ENCODE measurements around the gene NR0B2. TPM values are rescaled to one million over a fixed set of nuclear protein-coding genes. Genes with fewer than 3 reads are reported as not detected.

NR0B2 gene
- total RNA-seq, 1 donor from 2014 or later = not detected

DNA sequence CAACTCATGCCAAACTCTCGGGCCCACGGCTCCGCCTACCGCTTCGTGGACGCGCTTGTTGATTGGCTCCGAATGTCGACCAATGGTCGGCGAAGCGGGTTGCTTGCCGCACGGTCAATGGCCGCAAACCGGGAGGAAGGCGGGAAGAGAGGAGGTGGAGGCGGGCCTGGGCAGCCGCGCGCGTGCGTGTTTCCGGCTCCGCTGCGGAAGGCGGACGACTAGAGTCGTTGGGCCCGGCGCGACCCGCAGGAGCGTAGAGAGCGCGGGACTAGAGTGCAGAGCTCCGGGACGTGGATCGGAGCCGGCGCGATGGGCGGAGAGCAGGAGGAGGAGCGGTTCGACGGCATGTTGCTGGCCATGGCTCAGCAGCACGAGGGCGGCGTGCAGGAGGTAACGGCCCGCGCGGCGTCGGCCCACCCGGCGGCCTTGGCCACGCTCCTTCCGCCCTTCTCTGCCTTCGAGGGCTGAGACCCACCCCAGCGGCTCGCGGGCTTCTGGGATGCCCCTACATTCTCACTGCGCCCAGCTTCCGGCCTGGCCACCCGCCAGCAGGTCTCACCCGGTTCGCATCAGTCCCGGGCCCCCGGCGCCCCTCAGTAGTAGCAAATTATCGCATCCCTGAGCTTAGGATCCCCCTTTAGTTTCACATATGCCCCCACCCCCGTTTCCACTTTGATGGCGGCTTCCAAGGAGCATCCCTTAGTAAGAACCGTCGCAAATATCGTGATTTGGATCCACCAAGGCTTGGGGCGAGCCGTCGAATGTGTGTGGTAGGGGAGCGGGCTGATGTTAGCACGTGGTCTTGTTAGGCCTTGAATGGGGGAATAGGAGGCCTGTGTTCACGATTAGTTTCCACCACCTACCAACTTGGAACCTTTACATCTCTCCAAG, 8.0 kb upstream of the NR0B2 start, which contains the start of gene NUDC:
Gene NUDC (plus strand): TSS at position 204 of the 891 bp plus-strand sequence. CDS start 106 bp downstream, at position 310.
- TF ChIP-seq EZH2 (IDR thresholded peaks at IDR 0.05; ENCODE audit: insufficient read depth, low read length) = no peak
- TF ChIP-seq, protein P1, sequence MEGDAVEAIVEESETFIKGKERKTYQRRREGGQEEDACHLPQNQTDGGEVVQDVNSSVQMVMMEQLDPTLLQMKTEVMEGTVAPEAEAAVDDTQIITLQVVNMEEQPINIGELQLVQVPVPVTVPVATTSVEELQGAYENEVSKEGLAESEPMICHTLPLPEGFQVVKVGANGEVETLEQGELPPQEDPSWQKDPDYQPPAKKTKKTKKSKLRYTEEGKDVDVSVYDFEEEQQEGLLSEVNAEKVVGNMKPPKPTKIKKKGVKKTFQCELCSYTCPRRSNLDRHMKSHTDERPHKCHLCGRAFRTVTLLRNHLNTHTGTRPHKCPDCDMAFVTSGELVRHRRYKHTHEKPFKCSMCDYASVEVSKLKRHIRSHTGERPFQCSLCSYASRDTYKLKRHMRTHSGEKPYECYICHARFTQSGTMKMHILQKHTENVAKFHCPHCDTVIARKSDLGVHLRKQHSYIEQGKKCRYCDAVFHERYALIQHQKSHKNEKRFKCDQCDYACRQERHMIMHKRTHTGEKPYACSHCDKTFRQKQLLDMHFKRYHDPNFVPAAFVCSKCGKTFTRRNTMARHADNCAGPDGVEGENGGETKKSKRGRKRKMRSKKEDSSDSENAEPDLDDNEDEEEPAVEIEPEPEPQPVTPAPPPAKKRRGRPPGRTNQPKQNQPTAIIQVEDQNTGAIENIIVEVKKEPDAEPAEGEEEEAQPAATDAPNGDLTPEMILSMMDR (IDR thresholded peaks at IDR 0.05; ENCODE audit: insufficient read depth, low read depth, low read length) = no peak
- H3K36me3 Mint-ChIP-seq (ENCODE audit: low read depth, unreplicated experiment) = peaks cover 5% of the 10 kb centered on the region
- H3K4me3 Mint-ChIP-seq (ENCODE audit: unreplicated experiment) = peak within 1 kb of the TSS; percentile 95
- Histone ChIP-seq H3K4me1 (ENCODE audit: insufficient read depth, low read length) (peaks cover 18% of the 10 kb centered on the region), H3K79me2 (ENCODE audit: insufficient read depth, low read length) (peaks cover 41% of the 10 kb centered on the region), H3K9me3 (ENCODE audit: insufficient read depth, low read depth, low read length) (no peaks in the 10 kb centered on the region), H3K27me3 (ENCODE audit: insufficient read depth, low read length) (no peaks in the 10 kb centered on the region), H4K20me1 (ENCODE audit: insufficient read depth, low read length) (peaks cover 27% of the 10 kb centered on the region), H3K27ac (ENCODE audit: low read depth, low read length) (peak within 1 kb of the TSS; percentile 83), H3K4me2 (ENCODE audit: low read length) (peak within 1 kb of the TSS; percentile 89), H3K9ac (ENCODE audit: low read length) (peak within 1 kb of the TSS; percentile 90), H3K4me3 (ENCODE audit: insufficient read depth, low read depth, low read length) (peak within 1 kb of the TSS; percentile 82), H3K36me3 (ENCODE audit: insufficient read depth, low read length) (peaks cover 7% of the 10 kb centered on the region), H2AFZ (ENCODE audit: low read depth, low read length) (peak within 1 kb of the TSS; percentile 75)
- H3K4me1 Mint-ChIP-seq (ENCODE audit: low read depth, unreplicated experiment) = peaks cover 11% of the 10 kb centered on the region
- peak; percentile 93 for DNase-seq (ENCODE audit: low read depth)
- peak; percentile 56 for FAIRE-seq
- H3K27me3 Mint-ChIP-seq (ENCODE audit: low read depth, unreplicated experiment) = no peaks in the 10 kb centered on the region
- peak within 1 kb of the TSS; percentile 94 for H3K27ac Mint-ChIP-seq (ENCODE audit: unreplicated experiment)
- no peaks in the 10 kb centered on the region for H3K9me3 Mint-ChIP-seq (ENCODE audit: unreplicated experiment)

DNA sequence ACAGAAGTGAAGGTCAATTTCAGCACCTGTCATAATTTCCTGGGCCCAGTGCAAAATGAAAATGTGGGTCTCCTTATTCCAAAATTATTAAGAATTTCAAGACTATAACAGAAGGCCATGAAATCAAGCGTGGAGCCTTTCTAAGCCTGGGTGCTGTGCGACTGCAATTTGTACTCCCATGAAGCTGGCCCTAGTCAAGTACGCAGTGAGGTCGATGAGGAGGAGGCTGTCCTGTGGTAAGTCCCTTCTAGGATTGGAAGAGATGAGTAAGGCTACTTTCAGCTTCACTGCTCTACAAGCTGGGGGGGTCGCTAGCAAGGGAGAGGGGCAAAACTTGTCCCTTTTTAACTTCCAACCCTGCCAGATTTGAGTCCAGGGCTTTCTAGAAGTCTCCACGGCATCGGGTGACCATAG, 7.4 kb upstream of the NR0B2 start:
- FAIRE-seq = no peak

More for the DNA sequence above, 7.4 kb upstream of the NR0B2 start:
- H3K9me3 Mint-ChIP-seq (ENCODE audit: unreplicated experiment) = no peaks in the 10 kb centered on the region
- peaks cover 18% of the 10 kb centered on the region for H3K4me1 ChIP-seq (ENCODE audit: insufficient read depth, low read length)
- H3K36me3 Mint-ChIP-seq (ENCODE audit: low read depth, unreplicated experiment) = peaks cover 4% of the 10 kb centered on the region
- peak overlapping the region; percentile 75 for H2AFZ ChIP-seq (ENCODE audit: low read depth, low read length)
- no peaks in the 10 kb centered on the region for H3K27me3 Mint-ChIP-seq (ENCODE audit: low read depth, unreplicated experiment)
- H3K4me2 ChIP-seq (ENCODE audit: low read length) = peak overlapping the region; percentile 89
- H3K36me3 ChIP-seq (ENCODE audit: insufficient read depth, low read length) = peaks cover 3% of the 10 kb centered on the region
- DNase-seq (ENCODE audit: low read depth) = no peak
- peak overlapping the region; percentile 82 for H3K4me3 ChIP-seq (ENCODE audit: insufficient read depth, low read depth, low read length)
- H4K20me1 ChIP-seq (ENCODE audit: insufficient read depth, low read length) = peaks cover 21% of the 10 kb centered on the region
- peaks cover 35% of the 10 kb centered on the region for H3K79me2 ChIP-seq (ENCODE audit: insufficient read depth, low read length)
- peak overlapping the region; percentile 90 for H3K9ac ChIP-seq (ENCODE audit: low read length)
- H3K27ac ChIP-seq (ENCODE audit: low read depth, low read length) = peak overlapping the region; percentile 55
- peak overlapping the region; percentile 94 for H3K27ac Mint-ChIP-seq (ENCODE audit: unreplicated experiment)
- TF ChIP-seq, protein P1 (IDR thresholded peaks at IDR 0.05; ENCODE audit: insufficient read depth, low read depth, low read length) = no peak
- TF ChIP-seq EZH2 (IDR thresholded peaks at IDR 0.05; ENCODE audit: insufficient read depth, low read length) = no peak
- H3K4me1 Mint-ChIP-seq (ENCODE audit: low read depth, unreplicated experiment) = peaks cover 11% of the 10 kb centered on the region
- no peaks in the 10 kb centered on the region for H3K9me3 ChIP-seq (ENCODE audit: insufficient read depth, low read depth, low read length)
- peak overlapping the region; percentile 95 for H3K4me3 Mint-ChIP-seq (ENCODE audit: unreplicated experiment)
- H3K27me3 ChIP-seq (ENCODE audit: insufficient read depth, low read length) = no peaks in the 10 kb centered on the region

All from astrocyte (in vitro differentiated cells and primary cell).